ENCODE data around the gene TNNI3. TPM values are rescaled to one million over a fixed set of nuclear protein-coding genes. Genes with fewer than 3 reads are reported as not detected.

Gene TNNI3
- total and polyA plus RNA-seq, 9 donors, result 0.62 to 14.4 (median 2.4) TPM; not detected in 2

GRCh38 chr19:55149078-55150003, 8.2 kb downstream of the TNNI3 start, which contains the start of gene TNNT1:
Gene TNNT1, minus strand, starts transcription at chr19:55149206. Its CDS starts 2,049 bp downstream, at chr19:55147157.
- Histone ChIP-seq H3K4me3 (no peak within 1 kb of the TSS), H3K4me1 (ENCODE audit: insufficient read depth) (no peaks in the 10 kb centered on the region), H3K27me3 (peaks cover 3% of the 10 kb centered on the region), H3K27ac (no peak within 1 kb of the TSS), H3K36me3 (no peaks in the 10 kb centered on the region), H3K9me3 (no peaks in the 10 kb centered on the region)
- TF ChIP-seq POLR2A (IDR thresholded peaks at IDR 0.05), result no peak
- TF ChIP-seq, protein P1, sequence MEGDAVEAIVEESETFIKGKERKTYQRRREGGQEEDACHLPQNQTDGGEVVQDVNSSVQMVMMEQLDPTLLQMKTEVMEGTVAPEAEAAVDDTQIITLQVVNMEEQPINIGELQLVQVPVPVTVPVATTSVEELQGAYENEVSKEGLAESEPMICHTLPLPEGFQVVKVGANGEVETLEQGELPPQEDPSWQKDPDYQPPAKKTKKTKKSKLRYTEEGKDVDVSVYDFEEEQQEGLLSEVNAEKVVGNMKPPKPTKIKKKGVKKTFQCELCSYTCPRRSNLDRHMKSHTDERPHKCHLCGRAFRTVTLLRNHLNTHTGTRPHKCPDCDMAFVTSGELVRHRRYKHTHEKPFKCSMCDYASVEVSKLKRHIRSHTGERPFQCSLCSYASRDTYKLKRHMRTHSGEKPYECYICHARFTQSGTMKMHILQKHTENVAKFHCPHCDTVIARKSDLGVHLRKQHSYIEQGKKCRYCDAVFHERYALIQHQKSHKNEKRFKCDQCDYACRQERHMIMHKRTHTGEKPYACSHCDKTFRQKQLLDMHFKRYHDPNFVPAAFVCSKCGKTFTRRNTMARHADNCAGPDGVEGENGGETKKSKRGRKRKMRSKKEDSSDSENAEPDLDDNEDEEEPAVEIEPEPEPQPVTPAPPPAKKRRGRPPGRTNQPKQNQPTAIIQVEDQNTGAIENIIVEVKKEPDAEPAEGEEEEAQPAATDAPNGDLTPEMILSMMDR (IDR thresholded peaks at IDR 0.05), result no peak
- no peak for TF ChIP-seq EP300 (IDR thresholded peaks at IDR 0.05)
- 4 to 8% (median 6%) methylated on average over 17 to 18 of the region's 18 CpGs for WGBS, 3 donors
- no peak for DNase-seq
- intact Hi-C loops (cut with DNase I), result loop anchor here in 3 of 4 donors (10.0 kb wide), 2 partner anchors 225 to 355 kb away; partner anchors contain the start of genes IL11 (in 1 of the 3) and TMEM190 (in 1 of the 3)

DNA sequence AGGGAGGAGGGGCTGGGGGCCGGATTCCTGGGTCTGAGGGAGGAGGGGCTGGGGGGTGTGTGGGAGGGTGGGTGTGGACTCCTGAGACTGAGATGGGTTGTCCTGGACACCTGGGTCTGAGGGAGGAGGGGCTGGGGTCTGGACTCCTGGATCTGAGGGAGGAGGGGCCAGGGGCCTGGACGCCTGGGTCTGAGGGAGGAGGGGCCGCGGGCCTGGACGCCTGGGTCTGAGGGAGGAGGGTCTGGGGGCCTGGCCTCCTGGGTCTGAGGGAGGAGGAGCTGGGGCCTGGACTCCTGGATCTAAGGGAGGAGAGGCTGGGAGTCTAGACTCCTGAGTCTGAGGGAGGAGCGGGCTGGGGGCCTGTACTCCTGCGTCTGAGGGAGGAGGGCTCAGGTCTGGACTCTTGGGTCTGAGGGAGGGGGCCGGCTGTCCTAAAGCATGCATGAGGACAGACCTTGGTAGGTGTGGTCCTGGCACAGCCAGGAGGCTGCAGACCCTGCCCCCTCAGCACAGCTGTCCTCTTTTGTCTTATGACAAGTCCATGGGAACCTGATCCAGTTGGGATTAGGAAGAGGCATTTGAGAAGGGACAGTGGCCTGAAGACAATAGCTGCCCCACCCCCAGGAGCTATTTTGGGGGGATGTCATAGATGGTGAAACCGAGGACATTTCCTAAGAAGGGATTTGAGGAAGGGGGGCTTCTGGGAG, 9.8 kb downstream of the TNNI3 start:
- no peaks in the 10 kb centered on the region for H3K36me3 ChIP-seq
- H3K9me3 ChIP-seq, result no peaks in the 10 kb centered on the region
- H3K27me3 ChIP-seq, result peaks cover 3% of the 10 kb centered on the region
- intact Hi-C loops (cut with DNase I), result loop anchor here in 3 of 4 donors (10.0 kb wide), 2 partner anchors 227 to 357 kb away; partner anchors contain the start of genes IL11 (in 1 of the 3) and TMEM190 (in 1 of the 3)
- H3K4me1 ChIP-seq (ENCODE audit: insufficient read depth), result no peaks in the 10 kb centered on the region
- 10 to 18% (median 12%) methylated on average over 7 to 9 of the region's 9 CpGs for WGBS, 3 donors
- no peak for DNase-seq
- no peak overlapping the region for H3K4me3 ChIP-seq
- TF ChIP-seq EP300 (IDR thresholded peaks at IDR 0.05), result no peak
- TF ChIP-seq POLR2A (IDR thresholded peaks at IDR 0.05), result no peak
- TF ChIP-seq, protein P1 (IDR thresholded peaks at IDR 0.05), result no peak
- H3K27ac ChIP-seq, result no peak overlapping the region

DNA sequence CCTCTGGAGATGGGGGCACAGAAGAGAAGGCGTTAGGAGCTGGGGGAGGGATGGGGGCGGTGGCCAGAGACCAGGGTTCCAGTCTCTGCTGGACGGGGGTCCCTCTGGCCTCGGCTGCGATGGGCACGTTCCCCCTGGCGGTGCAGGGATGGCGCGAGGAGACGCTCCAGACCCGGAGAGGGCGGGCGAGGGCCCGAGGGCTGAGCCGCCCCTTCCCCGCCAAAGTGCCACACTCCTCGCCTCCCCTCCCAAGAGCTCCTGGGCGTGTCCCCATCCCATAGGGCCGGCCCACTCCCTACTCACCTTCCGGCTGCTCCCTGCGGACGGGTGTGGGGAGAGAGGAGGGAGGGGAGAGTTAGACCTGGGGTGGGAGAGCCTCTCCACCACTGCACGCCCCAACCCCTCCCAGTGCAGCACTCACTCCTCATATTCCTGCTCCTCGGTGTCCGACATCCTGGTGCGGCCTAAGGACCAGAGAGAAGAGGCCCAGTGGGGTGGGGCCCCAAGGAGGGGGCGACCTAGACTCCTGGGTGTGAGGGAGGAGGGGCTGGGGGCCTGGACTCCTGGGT, 10.7 kb downstream of the TNNI3 start:
- intact Hi-C loops (cut with DNase I), result loop anchor here in 3 of 4 donors (10.0 kb wide), 2 partner anchors 228 to 358 kb away; partner anchors contain the start of genes IL11 (in 1 of the 3) and TMEM190 (in 1 of the 3)
- H3K4me3 ChIP-seq, result no peak overlapping the region
- TF ChIP-seq POLR2A (IDR thresholded peaks at IDR 0.05) (no peak), EP300 (IDR thresholded peaks at IDR 0.05) (no peak)
- TF ChIP-seq, protein P1 (IDR thresholded peaks at IDR 0.05), result no peak
- peaks cover 5% of the 10 kb centered on the region for H3K27me3 ChIP-seq
- H3K36me3 ChIP-seq, result no peaks in the 10 kb centered on the region
- no peak for DNase-seq
- no peak overlapping the region for H3K27ac ChIP-seq
- H3K9me3 ChIP-seq, result no peaks in the 10 kb centered on the region
- 0 to 2% (median 0%) methylated on average over 22 to 27 of the region's 27 CpGs for WGBS, 3 donors
- H3K4me1 ChIP-seq (ENCODE audit: insufficient read depth), result no peaks in the 10 kb centered on the region

Data from ovary (tissue), 9 donors.